Memory B cell (primary cell): ENCODE data around the gene MYO18B.
"Not testable (repeated sequence)": the region's sequence is repeated elsewhere in the genome, so short reads cannot be mapped to it uniquely, and the experiment has no call there.

ENCODE experiments used
- ATAC-seq: fragments of 150-1000 bp; cut with Tn5 transposase; 2 replicates; pipeline ENCODE4 v1.10.0; 2021; ENCODE audit warnings: low read depth, mild to moderate bottlenecking, moderate library complexity
- DNase-seq, 2 donors: peaks; one replicate each; pipeline ENCODE4 v3.0.0; 2022; ENCODE audit warnings: low spot score in 2 of 2
- H3K27ac Mint-ChIP-seq: one replicate; pipeline ENCODE4 v1.8.0; 2022; ENCODE audit warnings: mild to moderate bottlenecking, moderate library complexity, mixed read lengths
- H3K27me3 Mint-ChIP-seq: one replicate; pipeline ENCODE4 v1.8.0; 2022; ENCODE audit warnings: mixed read lengths
- H3K36me3 Mint-ChIP-seq: one replicate; pipeline ENCODE4 v1.8.0; 2022; ENCODE audit warnings: mild to moderate bottlenecking, mixed read lengths
- H3K4me1 Mint-ChIP-seq: one replicate; pipeline ENCODE4 v1.8.0; 2022; ENCODE audit warnings: mixed read lengths
- H3K4me3 Mint-ChIP-seq: one replicate; pipeline ENCODE4 v1.8.0; 2022; ENCODE audit warnings: mild to moderate bottlenecking, moderate library complexity, mixed read lengths
- H3K9me3 Mint-ChIP-seq: one replicate; pipeline ENCODE4 v1.8.0; 2022; ENCODE audit warnings: mixed read lengths

Gene MYO18B

GRCh38 chr22:25984911-25985310, 242.9 kb downstream of the MYO18B start:
- not testable (repeated sequence) for H3K27me3 Mint-ChIP-seq, H3K4me1 Mint-ChIP-seq, H3K27ac Mint-ChIP-seq, ATAC-seq, DNase-seq, H3K9me3 Mint-ChIP-seq, H3K4me3 Mint-ChIP-seq, H3K36me3 Mint-ChIP-seq

GRCh38 chr22:25987948-25988347, 246.0 kb downstream of the MYO18B start:
- DNase-seq (no peak), ATAC-seq (no peak)
- Mint-ChIP-seq H3K4me1 (peaks cover 6% of the 10 kb centered on the region), H3K9me3 (no peaks in the 10 kb centered on the region), H3K27ac (no peak overlapping the region), H3K4me3 (no peak overlapping the region), H3K27me3 (peaks cover 7% of the 10 kb centered on the region), H3K36me3 (no peaks in the 10 kb centered on the region)

GRCh38 chr22:25990940-25991339, 249.0 kb downstream of the MYO18B start:
- Mint-ChIP-seq H3K27ac (no peak overlapping the region), H3K4me1 (peaks cover 6% of the 10 kb centered on the region), H3K4me3 (no peak overlapping the region), H3K9me3 (no peaks in the 10 kb centered on the region), H3K27me3 (peaks cover 14% of the 10 kb centered on the region), H3K36me3 (no peaks in the 10 kb centered on the region)
- no peak for ATAC-seq
- DNase-seq, result no peak

GRCh38 chr22:25992331-25992730, 250.3 kb downstream of the MYO18B start:
- H3K9me3 Mint-ChIP-seq, result peaks cover 2% of the 10 kb centered on the region
- H3K4me1 Mint-ChIP-seq, result peaks cover 15% of the 10 kb centered on the region
- H3K4me3 Mint-ChIP-seq, result no peak overlapping the region
- DNase-seq, result no peak
- H3K36me3 Mint-ChIP-seq, result no peaks in the 10 kb centered on the region
- ATAC-seq, result no peak
- peaks cover 16% of the 10 kb centered on the region for H3K27me3 Mint-ChIP-seq
- no peak overlapping the region for H3K27ac Mint-ChIP-seq

GRCh38 chr22:25996669-25997068, 254.7 kb downstream of the MYO18B start:
- Mint-ChIP-seq H3K36me3 (no peaks in the 10 kb centered on the region), H3K9me3 (peaks cover 2% of the 10 kb centered on the region), H3K27me3 (peaks cover 16% of the 10 kb centered on the region), H3K4me1 (peaks cover 9% of the 10 kb centered on the region), H3K4me3 (no peak overlapping the region), H3K27ac (no peak overlapping the region)
- ATAC-seq, result no peak
- no peak for DNase-seq

- no peak for DNase-seq
- Mint-ChIP-seq H3K36me3 (no peaks in the 10 kb centered on the region), H3K9me3 (peaks cover 4% of the 10 kb centered on the region), H3K27me3 (peaks cover 16% of the 10 kb centered on the region), H3K27ac (no peak overlapping the region), H3K4me1 (peaks cover 9% of the 10 kb centered on the region), H3K4me3 (no peak overlapping the region)
- no peak for ATAC-seq
Observed at GRCh38 chr22:25997886-25998775, 256.1 kb downstream of the MYO18B start.

GRCh38 chr22:26002456-26002855, 260.5 kb downstream of the MYO18B start:
- H3K4me1 Mint-ChIP-seq, result no peaks in the 10 kb centered on the region
- no peak overlapping the region for H3K4me3 Mint-ChIP-seq
- peaks cover 5% of the 10 kb centered on the region for H3K27me3 Mint-ChIP-seq
- no peak overlapping the region for H3K27ac Mint-ChIP-seq
- no peaks in the 10 kb centered on the region for H3K36me3 Mint-ChIP-seq
- DNase-seq (no peak), ATAC-seq (no peak)
- peaks cover 4% of the 10 kb centered on the region for H3K9me3 Mint-ChIP-seq

GRCh38 chr22:26004477-26004876, 262.5 kb downstream of the MYO18B start:
- DNase-seq (no peak), ATAC-seq (no peak)
- no peak overlapping the region for H3K4me3 Mint-ChIP-seq
- no peaks in the 10 kb centered on the region for H3K36me3 Mint-ChIP-seq
- peaks cover 4% of the 10 kb centered on the region for H3K9me3 Mint-ChIP-seq
- peaks cover 10% of the 10 kb centered on the region for H3K27me3 Mint-ChIP-seq
- no peak overlapping the region for H3K27ac Mint-ChIP-seq
- H3K4me1 Mint-ChIP-seq, result no peaks in the 10 kb centered on the region

GRCh38 chr22:26008587-26008986, 266.6 kb downstream of the MYO18B start:
- Mint-ChIP-seq H3K4me1 (no peaks in the 10 kb centered on the region), H3K4me3 (no peak overlapping the region), H3K9me3 (peaks cover under 1% of the 10 kb centered on the region), H3K27me3 (peaks cover 8% of the 10 kb centered on the region), H3K36me3 (no peaks in the 10 kb centered on the region), H3K27ac (no peak overlapping the region)
- DNase-seq (no peak), ATAC-seq (no peak)

GRCh38 chr22:26016916-26017315, 274.9 kb downstream of the MYO18B start:
- Mint-ChIP-seq H3K4me1 (no peaks in the 10 kb centered on the region), H3K27me3 (peaks cover 4% of the 10 kb centered on the region), H3K36me3 (no peaks in the 10 kb centered on the region), H3K9me3 (peaks cover 7% of the 10 kb centered on the region), H3K27ac (no peak overlapping the region), H3K4me3 (no peak overlapping the region)
- no peak for ATAC-seq
- no peak for DNase-seq

- Mint-ChIP-seq H3K27me3 (peaks cover 4% of the 10 kb centered on the region), H3K27ac (no peak overlapping the region), H3K4me3 (no peak overlapping the region), H3K36me3 (no peaks in the 10 kb centered on the region), H3K4me1 (no peaks in the 10 kb centered on the region), H3K9me3 (peaks cover 8% of the 10 kb centered on the region)
- ATAC-seq, result no peak
- DNase-seq, result no peak
Observed at GRCh38 chr22:26017932-26018331, 275.9 kb downstream of the MYO18B start.

GRCh38 chr22:26019596-26019995, 277.6 kb downstream of the MYO18B start:
- Mint-ChIP-seq H3K36me3 (no peaks in the 10 kb centered on the region), H3K27ac (no peak overlapping the region), H3K27me3 (peaks cover 7% of the 10 kb centered on the region), H3K4me3 (no peak overlapping the region), H3K9me3 (peaks cover 10% of the 10 kb centered on the region), H3K4me1 (no peaks in the 10 kb centered on the region)
- no peak for ATAC-seq
- no peak for DNase-seq

GRCh38 chr22:26021516-26021915, 279.5 kb downstream of the MYO18B start:
- no peaks in the 10 kb centered on the region for H3K4me1 Mint-ChIP-seq
- ATAC-seq, result no peak
- H3K4me3 Mint-ChIP-seq, result no peak overlapping the region
- peaks cover 6% of the 10 kb centered on the region for H3K27me3 Mint-ChIP-seq
- no peaks in the 10 kb centered on the region for H3K36me3 Mint-ChIP-seq
- no peak overlapping the region for H3K27ac Mint-ChIP-seq
- H3K9me3 Mint-ChIP-seq, result peaks cover 7% of the 10 kb centered on the region
- no peak for DNase-seq

GRCh38 chr22:26023104-26023775, 281.3 kb downstream of the MYO18B start:
- no peaks in the 10 kb centered on the region for H3K36me3 Mint-ChIP-seq
- H3K4me1 Mint-ChIP-seq, result no peaks in the 10 kb centered on the region
- no peak overlapping the region for H3K27ac Mint-ChIP-seq
- H3K27me3 Mint-ChIP-seq, result peaks cover 6% of the 10 kb centered on the region
- H3K4me3 Mint-ChIP-seq, result no peak overlapping the region
- DNase-seq, result no peak
- ATAC-seq, result no peak
- peaks cover 3% of the 10 kb centered on the region for H3K9me3 Mint-ChIP-seq
